ENCODE results near the gene CNOT6.

- no peak for TF ChIP-seq CTCF (IDR thresholded peaks at IDR 0.05; ENCODE audit: low read depth, low read length)
- no peak for TF ChIP-seq EZH2phosphoT487 (IDR thresholded peaks at IDR 0.05; ENCODE audit: low read depth)
These were observed 29.7 kb downstream of the CNOT6 start for GRCh38 chr5:180523629-180524466.
